ENCODE results near the gene NBEA. TPM values are rescaled to one million over a fixed set of nuclear protein-coding genes. Genes with fewer than 3 reads are reported as not detected.

The NBEA gene

GRCh38 chr13:35720290-35720689 is 778.2 kb downstream of the NBEA start:
- WGBS = 86% methylated on average over 5 of the region's 5 CpGs

GRCh38 chr13:35720690-35721554 is 778.9 kb downstream of the NBEA start:
- peak; percentile 57 for DNase-seq
- Histone ChIP-seq H2BK120ac (ENCODE audit: low read depth, low read length) (no peak overlapping the region), H3K27me3 (ENCODE audit: control insufficient read depth in 1 of 2, insufficient read depth in 1 of 2, low read length in 2 of 2) (peaks cover 0 to 6% of the 10 kb centered on the region in 2 experiments), H3K23ac (ENCODE audit: low read length in 2 of 2) (no peak overlapping the region), H3K18ac (ENCODE audit: low read depth in 1 of 2, low read length in 2 of 2) (no peak overlapping the region), H3K9ac (ENCODE audit: low read length) (no peak overlapping the region), H3K4me3 (ENCODE audit: insufficient read depth in 1 of 2, low read depth in 1 of 2, low read length in 2 of 2) (peak overlapping the region in 1 of 2 experiments; percentile 53), H2AFZ (ENCODE audit: low read depth, low read length) (no peak overlapping the region), H3K4me1 (ENCODE audit: control insufficient read depth, insufficient read depth, low read depth, low read length) (peaks cover 4% of the 10 kb centered on the region), H2BK15ac (ENCODE audit: low read depth, poor library complexity, severe bottlenecking) (no peak overlapping the region), H2AK5ac (ENCODE audit: low read length, severe bottlenecking) (no peak overlapping the region), H3K14ac (ENCODE audit: low read length in 2 of 2) (no peak overlapping the region), H2BK5ac (ENCODE audit: low read depth, low read length, poor library complexity, severe bottlenecking) (no peak overlapping the region), H3K27ac (ENCODE audit: low read length, poor library complexity, severe bottlenecking) (no peak overlapping the region), H3K9me3 (ENCODE audit: control insufficient read depth, low read length) (no peaks in the 10 kb centered on the region), H3K36me3 (ENCODE audit: control insufficient read depth in 1 of 2, insufficient read depth in 2 of 2, low read depth in 1 of 2, low read length in 2 of 2) (no peaks in the 10 kb centered on the region), H4K8ac (ENCODE audit: low read length) (no peak overlapping the region), H4K91ac (ENCODE audit: low read length) (no peak overlapping the region), H3K4ac (ENCODE audit: low read depth in 1 of 2, low read length in 2 of 2) (no peak overlapping the region), H2BK12ac (ENCODE audit: low read length in 2 of 2) (no peak overlapping the region), H3K79me1 (replicated peaks; ENCODE audit: low read length, poor library complexity, severe bottlenecking) (no peaks in the 10 kb centered on the region), H3K4me2 (ENCODE audit: low read length, poor library complexity, severe bottlenecking) (peak overlapping the region; percentile 71)
- 44% methylated on average over 21 of the region's 21 CpGs for WGBS

More at GRCh38 chr13:35720290-35720689, 778.2 kb downstream of the NBEA start:
- DNase-seq = no peak
- Histone ChIP-seq H3K4ac (ENCODE audit: low read depth in 1 of 2, low read length in 2 of 2) (no peak overlapping the region), H3K4me2 (ENCODE audit: low read length, poor library complexity, severe bottlenecking) (no peak overlapping the region), H3K27ac (ENCODE audit: low read length, poor library complexity, severe bottlenecking) (no peak overlapping the region), H3K4me3 (ENCODE audit: insufficient read depth in 1 of 2, low read depth in 1 of 2, low read length in 2 of 2) (no peak overlapping the region), H2AFZ (ENCODE audit: low read depth, low read length) (no peak overlapping the region), H3K23ac (ENCODE audit: low read length in 2 of 2) (no peak overlapping the region), H3K9ac (ENCODE audit: low read length) (no peak overlapping the region), H4K91ac (ENCODE audit: low read length) (no peak overlapping the region), H2AK5ac (ENCODE audit: low read length, severe bottlenecking) (no peak overlapping the region), H2BK120ac (ENCODE audit: low read depth, low read length) (no peak overlapping the region), H3K14ac (ENCODE audit: low read length in 2 of 2) (no peak overlapping the region), H3K27me3 (ENCODE audit: control insufficient read depth in 1 of 2, insufficient read depth in 1 of 2, low read length in 2 of 2) (peaks cover 0 to 6% of the 10 kb centered on the region in 2 experiments), H3K4me1 (ENCODE audit: control insufficient read depth, insufficient read depth, low read depth, low read length) (peaks cover 4% of the 10 kb centered on the region), H2BK12ac (ENCODE audit: low read length in 2 of 2) (no peak overlapping the region), H3K9me3 (ENCODE audit: control insufficient read depth, low read length) (no peaks in the 10 kb centered on the region), H2BK15ac (ENCODE audit: low read depth, poor library complexity, severe bottlenecking) (no peak overlapping the region), H2BK5ac (ENCODE audit: low read depth, low read length, poor library complexity, severe bottlenecking) (no peak overlapping the region), H4K8ac (ENCODE audit: low read length) (no peak overlapping the region), H3K36me3 (ENCODE audit: control insufficient read depth in 1 of 2, insufficient read depth in 2 of 2, low read depth in 1 of 2, low read length in 2 of 2) (no peaks in the 10 kb centered on the region), H3K18ac (ENCODE audit: low read depth in 1 of 2, low read length in 2 of 2) (no peak overlapping the region), H3K79me1 (replicated peaks; ENCODE audit: low read length, poor library complexity, severe bottlenecking) (no peaks in the 10 kb centered on the region)

Small RNA genes within 50 kb of the gene (small RNA-seq; reads per million reads assigned to genes)
- gene RF00017 (ENCODE audit: low read depth) = not detected

Measured in mesenchymal stem cell (in vitro differentiated cells and primary cell).